K562 (cell line): ENCODE measurements around the gene POT1. TPM values are rescaled to one million over a fixed set of nuclear protein-coding genes. Genes with fewer than 3 reads are reported as not detected.

Experiments used
- ATAC-seq: fragments of 200-7000 bp; cut with Tn5 transposase; 3 replicates; pipeline ENCODE4 v1.9.1; 2020; ENCODE audit warnings: moderate library complexity
- BruUV-seq: library from RNA; stranded (reverse); fragments of 400-500 nt; replicated peaks from 2 replicates; lab custom pipeline; 2021; lab: Mats Ljungman, UMichigan
- CTCF ChIA-PET: fragments of 300-600 bp; formaldehyde crosslinking; extraction: SDS; loops from one replicate; lab custom pipeline; 2021; ENCODE audit warnings: low intra/inter-chr PET ratio; lab: Yijun Ruan, JAX
- POLR2A ChIA-PET: fragments of 300-600, 350-650 bp; sonication (Branson Sonifier 250); formaldehyde crosslinking; extraction: SDS; loops from one replicate; lab custom pipeline; 2021; ENCODE audit warnings: antibody characterized with exemption, inconsistent platforms; lab: Yijun Ruan, JAX
- DNase-seq, 4 experiments: peaks; one replicate each; pipeline versions ENCODE4 v3.0.0 to v3.0.0-alpha.2; 2011 to 2018; ENCODE audit warnings: low spot score in 3 of 4, mixed read lengths in 3 of 4; ENCODE audit errors: extremely low read depth in 1 of 4
- FAIRE-seq: peaks from 2 replicates; lab custom pipeline; 2011; peaks lifted over from hg19 to GRCh38; lab: Jason Lieb, UNC
- H2AFZ ChIP-seq: 2 replicates; pipeline ENCODE4 v1.6.0; 2011; ENCODE audit warnings: low read depth, low read length, control low read depth, inconsistent platforms
- H3K27ac ChIP-seq: fragments of 200-600 bp; 3 replicates; pipeline ENCODE4 v1.8.0; 2011; ENCODE audit warnings: low read depth, mild to moderate bottlenecking, control low read depth, inconsistent platforms, low read length, moderate library complexity, mixed read lengths; ENCODE audit errors: extremely low read depth
- H3K27me3 ChIP-seq, 2 experiments: fragments of 300-600 bp in 1 of 2; 2 replicates in 1 of 2; 3 replicates in 1 of 2; pipeline versions ENCODE4 v1.6.0 to v1.8.0; 2011; ENCODE audit warnings: inconsistent platforms in 2 of 2, low read length in 2 of 2, mild to moderate bottlenecking in 1 of 2, mixed read lengths in 1 of 2, moderate library complexity in 1 of 2; ENCODE audit not compliant: control insufficient read depth in 2 of 2, insufficient read depth in 2 of 2
- H3K36me3 ChIP-seq: fragments of 300-600 bp; 3 replicates; pipeline ENCODE4 v1.8.0; 2011; ENCODE audit warnings: mild to moderate bottlenecking, low read length, inconsistent platforms; ENCODE audit not compliant: control insufficient read depth, insufficient read depth
- H3K4me1 ChIP-seq, 2 experiments: fragments of 200-600 bp in 1 of 2; replicated peaks in 1 of 2; 2 replicates in 1 of 2; 3 replicates in 1 of 2; pipeline versions ENCODE4 v1.5.1 to v1.8.0; 2011; ENCODE audit warnings: inconsistent platforms in 2 of 2, low read length in 2 of 2, mild to moderate bottlenecking in 1 of 2, mixed read lengths in 1 of 2, moderate library complexity in 1 of 2; ENCODE audit not compliant: control insufficient read depth in 2 of 2, insufficient read depth in 2 of 2
- H3K4me2 ChIP-seq: 2 replicates; pipeline ENCODE4 v1.6.1; 2011; ENCODE audit warnings: low read length, control low read depth, inconsistent platforms, mixed read lengths; ENCODE audit not compliant: insufficient read depth
- H3K4me3 ChIP-seq: fragments of 200-600 bp; sonication (generic), shearing (Covaris generic); 2 replicates; pipeline ENCODE4 v1.5.1; 2016; ENCODE audit warnings: control low read depth, inconsistent platforms
- H3K79me2 ChIP-seq: fragments of 200-600 bp; 3 replicates; pipeline ENCODE4 v1.8.0; 2011; ENCODE audit warnings: low read length, inconsistent platforms; ENCODE audit not compliant: control insufficient read depth, insufficient read depth
- H3K9ac ChIP-seq, 2 experiments: 2 replicates each; pipeline versions ENCODE4 v1.6.0 to v1.6.1; 2011; ENCODE audit warnings: low read depth in 2 of 2, low read length in 2 of 2, control low read depth in 1 of 2, inconsistent platforms in 1 of 2, mild to moderate bottlenecking in 1 of 2, mixed read lengths in 1 of 2; ENCODE audit not compliant: insufficient read depth in 1 of 2
- H3K9me1 ChIP-seq: one replicate; pipeline ENCODE4 v1.6.0; 2011; ENCODE audit warnings: inconsistent platforms, mild to moderate bottlenecking, low read length, moderate library complexity; ENCODE audit not compliant: control insufficient read depth, insufficient read depth
- H3K9me3 ChIP-seq: replicated peaks from 2 replicates; pipeline ENCODE4 v1.5.1; 2011; ENCODE audit warnings: low read depth, low read length, inconsistent platforms; ENCODE audit not compliant: control insufficient read depth, insufficient read depth
- H4K20me1 ChIP-seq: replicated peaks from 2 replicates; pipeline ENCODE4 v1.6.1; 2011; ENCODE audit warnings: low read length, inconsistent platforms, mixed read lengths; ENCODE audit not compliant: control insufficient read depth, insufficient read depth
- CBFB ChIP-seq: sonication (generic); formaldehyde crosslinking; IDR thresholded peaks from 2 replicates; pipeline ENCODE4 v1.4.0; 2020; ENCODE audit warnings: mild to moderate bottlenecking, missing genetic modification reagents
- CEBPB ChIP-seq: fragments of 450-650 bp; IDR thresholded peaks from 2 replicates; pipeline ENCODE4 v1.6.1; 2016; ENCODE audit warnings: missing genetic modification characterization, missing compliant biosample characterization
- CEBPG ChIP-seq, 3 experiments: fragments of 200-800 bp in 1 of 3; sonication (Bioruptor generic) in 1 of 3; sonication (generic) in 1 of 3; formaldehyde crosslinking in 1 of 3; IDR thresholded peaks in 2 of 3; conservative IDR thresholded peaks in 1 of 3; 2 replicates each; pipeline versions ENCODE4 v1.6.1 to v1.8.0; 2016 to 2022; ENCODE audit warnings: missing compliant biosample characterization in 2 of 3, missing genetic modification characterization in 2 of 3, mild to moderate bottlenecking in 1 of 3, missing genetic modification reagents in 1 of 3
- CHD2 ChIP-seq: IDR thresholded peaks from 2 replicates; pipeline ENCODE4 v1.6.1; 2011; ENCODE audit warnings: low read depth, low read length
- CSDE1 ChIP-seq, 2 experiments: fragments of 450-650 bp; IDR thresholded peaks; 2 replicates each; pipeline ENCODE4 v1.6.1; 2016; ENCODE audit warnings: mild to moderate bottlenecking in 1 of 2
- DDX20 ChIP-seq: fragments of 450-650 bp; IDR thresholded peaks from 2 replicates; pipeline ENCODE4 v1.6.1; 2016; ENCODE audit warnings: missing genetic modification characterization, low read depth, mild to moderate bottlenecking, missing compliant biosample characterization, moderate library complexity
- GATAD2B ChIP-seq: fragments of 450-650 bp; IDR thresholded peaks from 2 replicates; pipeline ENCODE4 v1.6.1; 2017; ENCODE audit warnings: mild to moderate bottlenecking, borderline replicate concordance
- MTA2 ChIP-seq: fragments of 450-650 bp; IDR thresholded peaks from 2 replicates; pipeline ENCODE4 v1.6.1; 2016; ENCODE audit warnings: low read depth
- NFYB ChIP-seq: IDR thresholded peaks from 2 replicates; pipeline ENCODE4 v1.6.1; 2011; ENCODE audit warnings: mild to moderate bottlenecking, moderate library complexity; ENCODE audit not compliant: insufficient read length; ENCODE audit errors: extremely low read depth
- PTRF ChIP-seq: fragments of 450-650 bp; IDR thresholded peaks from 2 replicates; pipeline ENCODE4 v1.6.1; 2016; ENCODE audit warnings: mild to moderate bottlenecking, missing genetic modification characterization, missing compliant biosample characterization
- RBFOX2 ChIP-seq: fragments of 200-400 bp; formaldehyde crosslinking; IDR thresholded peaks from 2 replicates; pipeline ENCODE4 v1.6.1; 2017; ENCODE audit warnings: low read depth, mild to moderate bottlenecking, low read length, moderate library complexity
- RFX1 ChIP-seq: fragments of 450-650 bp; IDR thresholded peaks from 2 replicates; pipeline ENCODE4 v1.6.1; 2016; ENCODE audit warnings: mild to moderate bottlenecking, moderate library complexity
- TEAD4 ChIP-seq, 2 experiments: sonication (generic) in 1 of 2; formaldehyde crosslinking in 1 of 2; IDR thresholded peaks; 2 replicates each; pipeline versions ENCODE4 v1.6.1 to v1.8.0; 2012 to 2022; ENCODE audit warnings: borderline replicate concordance in 1 of 2, inconsistent platforms in 1 of 2, low read length in 1 of 2, mild to moderate bottlenecking in 1 of 2, missing genetic modification reagents in 1 of 2
- U2AF2 ChIP-seq: fragments of 200-400 bp; formaldehyde crosslinking; optimal IDR thresholded peaks from 2 replicates; pipeline ENCODE3; 2017; ENCODE audit warnings: low read depth, mild to moderate bottlenecking, low read length
- WGBS: fragments of 100-300 bp; shearing (Covaris generic); methylation state at CpG from one replicate; pipeline ENCODE4 v1.1.6; 2016; ENCODE audit warnings: low coverage, mixed read lengths; ENCODE audit not compliant: insufficient coverage; ENCODE audit errors: missing lambda C conversion rate; 5-methylcytosine and 5-hydroxymethylcytosine counted together
- in situ Hi-C: fragments of 300-500 bp; cut with MboI; formaldehyde crosslinking; loops from 4 replicates; pipeline ENCODE4 v1.15.0; 2018; ENCODE audit warnings: inconsistent platforms, mixed read lengths
- intact Hi-C: fragments of 100-400 bp; cut with micrococcal nuclease; formaldehyde crosslinking; loops from 2 replicates; pipeline ENCODE4 v1.14.2; 2022
- polyA plus RNA-seq, 8 experiments: library from polyadenylated mRNA; depleted of rRNA in 4 of 8; stranded (reverse) in 5 of 8; unstranded in 3 of 8; fragments of >200 nt; fragmentation: Nextera tagmentation in 2 of 8; fragmentation: Illumina TruSeq in 1 of 8; extraction: Ambion mirVana in 2 of 8; extraction: Trizol in 1 of 8; gene quantifications; 2 replicates each; pipeline versions ENCODE4 v1.2.1 to v1.2.3, GENCODE V29; 2011 to 2014; ENCODE audit warnings: inconsistent platforms in 1 of 8, missing spikeins in 1 of 8
- total RNA-seq, 7 experiments: library from RNA; depleted of rRNA in 6 of 7; stranded (reverse); fragments of >200 nt in 6 of 7; fragmentation: Illumina TruSeq in 2 of 7; extraction: Trizol in 2 of 7; gene quantifications; 2 replicates each; pipeline versions ENCODE4 v1.2.1 to v1.2.3, GENCODE V29; 2011 to 2021; ENCODE audit warnings: low replicate concordance in 1 of 7

Gene POT1
- total and polyA plus RNA-seq, 9 of the 15 experiments (the other 6 are each of a cell fraction or from before 2014, with no cell fraction given), result 37.9 to 140 (median 63.6) TPM

GRCh38 chr7:124881981-124882380 is 47.6 kb downstream of the POT1 start:
- CTCF ChIA-PET, result no interaction called here
- BruUV-seq, result no TSS peak
- in situ Hi-C loops (no loop called here), intact Hi-C loops (no loop called here)
- H3K4me1 ChIP-seq, result no peaks in the 10 kb centered on the region
- no peaks in the 10 kb centered on the region for H3K79me2 ChIP-seq
- no peaks in the 10 kb centered on the region for H3K9me1 ChIP-seq
- H3K9me3 ChIP-seq, result no peaks in the 10 kb centered on the region
- DNase-seq, result no peak
- H4K20me1 ChIP-seq, result no peaks in the 10 kb centered on the region
- H3K27ac ChIP-seq, result no peak overlapping the region
- TF ChIP-seq TEAD4 (IDR thresholded peaks at IDR 0.05; ENCODE audit: low read length), result no peak
- no peak for TF ChIP-seq TEAD4 (CRISPR knock-in tag; IDR thresholded peaks at IDR 0.05; ENCODE audit: borderline replicate concordance)
- TF ChIP-seq CEBPB (tag), result 0 out of 2 replicates have a peak, but pooled peaks have one; percentile 19
- TF ChIP-seq CEBPG (CRISPR knock-in tag; IDR thresholded peaks at IDR 0.05), result no peak
- TF ChIP-seq CEBPG (tag; conservative IDR thresholded peaks at IDR 0.05 in 1 of 2, IDR thresholded peaks at IDR 0.05 in 1 of 2), result peak; percentile 28 to 54; a peak in 2 of 4 replicates
- no peak overlapping the region for H3K4me2 ChIP-seq
- 40% methylated on average over 1 of the region's 1 CpG for WGBS
- ATAC-seq, result no peak
- no peaks in the 10 kb centered on the region for H3K36me3 ChIP-seq
- H3K9ac ChIP-seq, result no peak overlapping the region
- no peaks in the 10 kb centered on the region for H3K27me3 ChIP-seq
- POLR2A ChIA-PET, result interaction anchor here (0.7 kb wide), 1 partner anchor 48 kb away, joined by 3 read pairs; the partner anchor contains the start of gene POT1
- no peak overlapping the region for H3K4me3 ChIP-seq
- no peak overlapping the region for H2AFZ ChIP-seq
- FAIRE-seq, result no peak

DNA sequence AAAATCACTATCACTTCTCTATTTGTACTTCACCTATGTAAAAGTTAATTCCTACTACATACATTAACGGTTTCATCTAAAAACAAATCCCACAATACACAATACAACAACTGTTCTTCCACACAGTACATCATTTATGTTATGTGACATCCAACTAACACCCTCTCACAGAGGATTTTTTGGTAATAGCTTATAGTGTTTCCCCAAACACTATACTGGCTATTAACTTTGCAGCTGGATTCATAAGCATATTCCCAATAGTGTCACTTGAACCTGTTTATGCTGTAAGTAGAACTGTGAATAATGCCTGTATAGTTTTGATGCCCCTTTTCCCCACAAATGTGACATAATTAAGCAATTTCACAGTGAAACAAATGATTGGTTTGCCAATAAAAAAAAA is 49.9 kb downstream of the POT1 start:
- Histone ChIP-seq H4K20me1 (no peaks in the 10 kb centered on the region), H3K4me3 (no peak overlapping the region), H3K27ac (no peak overlapping the region), H3K4me1 (no peaks in the 10 kb centered on the region), H3K36me3 (no peaks in the 10 kb centered on the region), H2AFZ (no peak overlapping the region), H3K9me3 (no peaks in the 10 kb centered on the region), H3K9ac (no peak overlapping the region), H3K4me2 (no peak overlapping the region), H3K9me1 (no peaks in the 10 kb centered on the region), H3K27me3 (no peaks in the 10 kb centered on the region), H3K79me2 (no peaks in the 10 kb centered on the region)
- no peak for DNase-seq
- no peak for FAIRE-seq
- BruUV-seq, result no TSS peak
- CTCF ChIA-PET, result no interaction called here
- WGBS, result 60% methylated on average over 1 of the region's 1 CpG
- ATAC-seq, result no peak
- in situ Hi-C loops, result no loop called here
- POLR2A ChIA-PET, result no interaction called here
- intact Hi-C loops, result no loop called here
- no peak for TF ChIP-seq GATAD2B
- no peak for TF ChIP-seq PTRF
- no peak for TF ChIP-seq CBFB
- TF ChIP-seq U2AF2, result no peak
- no peak for TF ChIP-seq MTA2
- no peak for TF ChIP-seq RBFOX2
- TF ChIP-seq CSDE1 (IDR thresholded peaks at IDR 0.05), result no peak
- no peak for TF ChIP-seq DDX20 (tag)
- no peak for TF ChIP-seq CHD2
- no peak for TF ChIP-seq RFX1
- no peak for TF ChIP-seq NFYB
- TF ChIP-seq, all 486 proteins: peak for 0
